SK-N-SH treated with all-trans-retinoic acid at 6 μM for 48 hours (cell line): ENCODE results near the gene PLCL2.
"Not testable (repeated sequence)": the region's sequence is repeated elsewhere in the genome, so short reads cannot be mapped to it uniquely, and the experiment has no call there.

Experiments used
- ATAC-seq: fragments of 200-7000 bp; cut with Tn5 transposase; 3 replicates; pipeline ENCODE4 v1.9.1; 2020; ENCODE audit warnings: mild to moderate bottlenecking, moderate library complexity
- ARNTL ChIP-seq: fragments of 450-650 bp; formaldehyde crosslinking; IDR thresholded peaks from 2 replicates; pipeline ENCODE4 v1.5.0; 2020; ENCODE audit warnings: low read depth, mild to moderate bottlenecking, moderate library complexity, borderline replicate concordance
- BACH2 ChIP-seq: fragments of 250-450 bp; sonication (Bioruptor Pico); IDR thresholded peaks from 2 replicates; pipeline ENCODE4 v1.9.0; 2021; ENCODE audit warnings: mild to moderate bottlenecking, borderline replicate concordance
- CSDC2 ChIP-seq: fragments of 250-450 bp; sonication (Bioruptor Pico); IDR thresholded peaks from 2 replicates; pipeline ENCODE4 v1.5.0; 2020; ENCODE audit warnings: mild to moderate bottlenecking, moderate library complexity
- CSRNP3 ChIP-seq: fragments of 250-450 bp; sonication (Bioruptor Pico); IDR thresholded peaks from 2 replicates; pipeline ENCODE4 v1.5.1; 2021; ENCODE audit warnings: mild to moderate bottlenecking, moderate library complexity
- GLIS3 ChIP-seq: fragments of 250-450 bp; sonication (Bioruptor Pico); IDR thresholded peaks from 2 replicates; pipeline ENCODE4 v1.5.0; 2020; ENCODE audit warnings: mild to moderate bottlenecking, moderate library complexity
- ISL1 ChIP-seq: fragments of 250-450 bp; sonication (Bioruptor Pico); IDR thresholded peaks from 2 replicates; pipeline ENCODE4 v2.1.2; 2022; ENCODE audit warnings: mild to moderate bottlenecking, moderate library complexity
- OSR1 ChIP-seq: fragments of 250-450 bp; sonication (Bioruptor Pico); IDR thresholded peaks from 2 replicates; pipeline ENCODE4 v1.8.0; 2022; ENCODE audit warnings: moderate library complexity, mild to moderate bottlenecking, inconsistent platforms
- PPARA ChIP-seq: fragments of 250-450 bp; sonication (Bioruptor Pico); IDR thresholded peaks from 2 replicates; pipeline ENCODE4 v1.5.0; 2020; ENCODE audit warnings: mild to moderate bottlenecking, borderline replicate concordance
- SNAI2 ChIP-seq: fragments of 250-450 bp; sonication (Bioruptor Pico); IDR thresholded peaks from 2 replicates; pipeline ENCODE4 v1.5.0; 2020; ENCODE audit warnings: mild to moderate bottlenecking, moderate library complexity
- TCF4 ChIP-seq: fragments of 250-450 bp; sonication (Bioruptor Pico); IDR thresholded peaks from 2 replicates; pipeline ENCODE4 v1.8.0; 2021; ENCODE audit warnings: mild to moderate bottlenecking, moderate library complexity, borderline replicate concordance
- TOX ChIP-seq: fragments of 250-450 bp; sonication (Bioruptor Pico); IDR thresholded peaks from 2 replicates; pipeline ENCODE4 v1.8.0; 2021; ENCODE audit warnings: mild to moderate bottlenecking, moderate library complexity, borderline replicate concordance
- ZC3H10 ChIP-seq: fragments of 250-450 bp; sonication (Bioruptor Pico); IDR thresholded peaks from 2 replicates; pipeline ENCODE4 v1.5.1; 2021; ENCODE audit warnings: mild to moderate bottlenecking, moderate library complexity
- ZFP3 ChIP-seq: fragments of 250-450 bp; sonication (Bioruptor Pico); IDR thresholded peaks from 2 replicates; pipeline ENCODE4 v1.5.0; 2020; ENCODE audit warnings: mild to moderate bottlenecking, moderate library complexity
- ZFP30 ChIP-seq: fragments of 450-650 bp; formaldehyde crosslinking; IDR thresholded peaks from 2 replicates; pipeline ENCODE4 v1.5.0; 2022; ENCODE audit warnings: mild to moderate bottlenecking, moderate library complexity
- ZNF565 ChIP-seq: fragments of 450-650 bp; formaldehyde crosslinking; conservative IDR thresholded peaks from 2 replicates; pipeline ENCODE4 v1.5.0; 2020; ENCODE audit warnings: low read depth, mild to moderate bottlenecking, moderate library complexity
- ZNF70 ChIP-seq: fragments of 450-650 bp; formaldehyde crosslinking; IDR thresholded peaks from 2 replicates; pipeline ENCODE4 v1.5.0; 2020; ENCODE audit warnings: mild to moderate bottlenecking, moderate library complexity
- TF ChIP-seq, protein P1 (sequence below): fragments of 250-450 bp; sonication (Bioruptor Pico); IDR thresholded peaks from 2 replicates; pipeline ENCODE4 v1.8.0; 2021; ENCODE audit warnings: low read depth, mild to moderate bottlenecking, moderate library complexity, borderline replicate concordance
- TF ChIP-seq, protein P2 (sequence below): fragments of 250-450 bp; sonication (Bioruptor Pico); IDR thresholded peaks from 2 replicates; pipeline ENCODE4 v1.8.0; 2020; ENCODE audit warnings: mild to moderate bottlenecking, moderate library complexity, borderline replicate concordance
- TF ChIP-seq, protein P3 (sequence below): fragments of 250-450 bp; sonication (Bioruptor Pico); IDR thresholded peaks from 2 replicates; pipeline ENCODE4 v1.5.0; 2020; ENCODE audit warnings: mild to moderate bottlenecking, moderate library complexity

Gene PLCL2

GRCh38 chr3:16950845-16951244 lies 66.1 kb downstream of the PLCL2 start:
- TF ChIP-seq, protein P1, sequence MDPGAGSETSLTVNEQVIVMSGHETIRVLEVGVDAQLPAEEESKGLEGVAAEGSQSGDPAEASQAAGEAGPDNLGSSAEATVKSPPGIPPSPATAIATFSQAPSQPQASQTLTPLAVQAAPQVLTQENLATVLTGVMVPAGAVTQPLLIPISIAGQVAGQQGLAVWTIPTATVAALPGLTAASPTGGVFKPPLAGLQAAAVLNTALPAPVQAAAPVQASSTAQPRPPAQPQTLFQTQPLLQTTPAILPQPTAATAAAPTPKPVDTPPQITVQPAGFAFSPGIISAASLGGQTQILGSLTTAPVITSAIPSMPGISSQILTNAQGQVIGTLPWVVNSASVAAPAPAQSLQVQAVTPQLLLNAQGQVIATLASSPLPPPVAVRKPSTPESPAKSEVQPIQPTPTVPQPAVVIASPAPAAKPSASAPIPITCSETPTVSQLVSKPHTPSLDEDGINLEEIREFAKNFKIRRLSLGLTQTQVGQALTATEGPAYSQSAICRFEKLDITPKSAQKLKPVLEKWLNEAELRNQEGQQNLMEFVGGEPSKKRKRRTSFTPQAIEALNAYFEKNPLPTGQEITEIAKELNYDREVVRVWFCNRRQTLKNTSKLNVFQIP, result no peak
- TF ChIP-seq TCF4 (CRISPR knock-in tag) (no peak), CSRNP3 (no peak), ZNF70 (CRISPR knock-in tag) (no peak), ZFP3 (no peak), CSDC2 (CRISPR knock-in tag) (no peak), ZFP30 (CRISPR knock-in tag) (no peak), SNAI2 (CRISPR knock-in tag) (no peak), OSR1 (CRISPR knock-in tag) (no peak), PPARA (CRISPR knock-in tag) (no peak), ZC3H10 (CRISPR knock-in tag) (no peak), BACH2 (CRISPR knock-in tag) (no peak), TOX (CRISPR knock-in tag) (no peak), ISL1 (no peak), ARNTL (CRISPR knock-in tag) (no peak)
- TF ChIP-seq, protein P2, sequence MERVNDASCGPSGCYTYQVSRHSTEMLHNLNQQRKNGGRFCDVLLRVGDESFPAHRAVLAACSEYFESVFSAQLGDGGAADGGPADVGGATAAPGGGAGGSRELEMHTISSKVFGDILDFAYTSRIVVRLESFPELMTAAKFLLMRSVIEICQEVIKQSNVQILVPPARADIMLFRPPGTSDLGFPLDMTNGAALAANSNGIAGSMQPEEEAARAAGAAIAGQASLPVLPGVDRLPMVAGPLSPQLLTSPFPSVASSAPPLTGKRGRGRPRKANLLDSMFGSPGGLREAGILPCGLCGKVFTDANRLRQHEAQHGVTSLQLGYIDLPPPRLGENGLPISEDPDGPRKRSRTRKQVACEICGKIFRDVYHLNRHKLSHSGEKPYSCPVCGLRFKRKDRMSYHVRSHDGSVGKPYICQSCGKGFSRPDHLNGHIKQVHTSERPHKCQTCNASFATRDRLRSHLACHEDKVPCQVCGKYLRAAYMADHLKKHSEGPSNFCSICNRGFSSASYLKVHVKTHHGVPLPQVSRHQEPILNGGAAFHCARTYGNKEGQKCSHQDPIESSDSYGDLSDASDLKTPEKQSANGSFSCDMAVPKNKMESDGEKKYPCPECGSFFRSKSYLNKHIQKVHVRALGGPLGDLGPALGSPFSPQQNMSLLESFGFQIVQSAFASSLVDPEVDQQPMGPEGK (CRISPR knock-in tag), result no peak
- TF ChIP-seq, protein P3, sequence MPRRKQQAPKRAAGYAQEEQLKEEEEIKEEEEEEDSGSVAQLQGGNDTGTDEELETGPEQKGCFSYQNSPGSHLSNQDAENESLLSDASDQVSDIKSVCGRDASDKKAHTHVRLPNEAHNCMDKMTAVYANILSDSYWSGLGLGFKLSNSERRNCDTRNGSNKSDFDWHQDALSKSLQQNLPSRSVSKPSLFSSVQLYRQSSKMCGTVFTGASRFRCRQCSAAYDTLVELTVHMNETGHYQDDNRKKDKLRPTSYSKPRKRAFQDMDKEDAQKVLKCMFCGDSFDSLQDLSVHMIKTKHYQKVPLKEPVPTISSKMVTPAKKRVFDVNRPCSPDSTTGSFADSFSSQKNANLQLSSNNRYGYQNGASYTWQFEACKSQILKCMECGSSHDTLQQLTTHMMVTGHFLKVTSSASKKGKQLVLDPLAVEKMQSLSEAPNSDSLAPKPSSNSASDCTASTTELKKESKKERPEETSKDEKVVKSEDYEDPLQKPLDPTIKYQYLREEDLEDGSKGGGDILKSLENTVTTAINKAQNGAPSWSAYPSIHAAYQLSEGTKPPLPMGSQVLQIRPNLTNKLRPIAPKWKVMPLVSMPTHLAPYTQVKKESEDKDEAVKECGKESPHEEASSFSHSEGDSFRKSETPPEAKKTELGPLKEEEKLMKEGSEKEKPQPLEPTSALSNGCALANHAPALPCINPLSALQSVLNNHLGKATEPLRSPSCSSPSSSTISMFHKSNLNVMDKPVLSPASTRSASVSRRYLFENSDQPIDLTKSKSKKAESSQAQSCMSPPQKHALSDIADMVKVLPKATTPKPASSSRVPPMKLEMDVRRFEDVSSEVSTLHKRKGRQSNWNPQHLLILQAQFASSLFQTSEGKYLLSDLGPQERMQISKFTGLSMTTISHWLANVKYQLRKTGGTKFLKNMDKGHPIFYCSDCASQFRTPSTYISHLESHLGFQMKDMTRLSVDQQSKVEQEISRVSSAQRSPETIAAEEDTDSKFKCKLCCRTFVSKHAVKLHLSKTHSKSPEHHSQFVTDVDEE (CRISPR knock-in tag), result no peak
- ATAC-seq, result no peak

- ATAC-seq, result not testable (repeated sequence)
These were observed 73.1 kb downstream of the PLCL2 start for GRCh38 chr3:16957852-16958251.

DNA sequence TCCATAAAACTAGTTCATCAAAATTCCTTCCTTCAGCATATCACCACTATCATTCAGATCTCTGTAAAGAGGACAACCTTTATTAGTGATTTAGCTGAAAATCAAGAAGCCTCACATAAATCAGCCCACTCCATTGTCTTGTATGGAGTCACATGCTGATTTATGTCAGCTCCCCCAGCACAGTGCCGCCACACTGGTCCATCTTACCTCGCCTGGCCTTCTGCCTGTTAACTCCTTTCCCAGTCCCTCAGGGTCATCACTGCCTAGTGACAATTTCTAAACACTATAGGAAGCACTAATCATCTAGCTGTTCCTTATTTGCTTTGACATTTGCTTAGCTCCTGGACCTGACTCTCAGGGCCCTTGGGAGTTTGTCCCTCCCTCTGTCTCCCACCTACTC lies 75.4 kb downstream of the PLCL2 start:
- no peak for ATAC-seq

More for the DNA sequence above, 75.4 kb downstream of the PLCL2 start:
- TF ChIP-seq GLIS3 (CRISPR knock-in tag), result no peak
- no peak for TF ChIP-seq ARNTL (CRISPR knock-in tag)
- TF ChIP-seq BACH2 (CRISPR knock-in tag), result no peak
- no peak for TF ChIP-seq ISL1
- TF ChIP-seq TCF4 (CRISPR knock-in tag), result no peak
- TF ChIP-seq CSRNP3, result no peak
- no peak for TF ChIP-seq ZNF565 (CRISPR knock-in tag)
- TF ChIP-seq OSR1 (CRISPR knock-in tag), result no peak
- TF ChIP-seq CSDC2 (CRISPR knock-in tag), result no peak
- no peak for TF ChIP-seq ZNF70 (CRISPR knock-in tag)
- TF ChIP-seq, protein P1, result no peak
- no peak for TF ChIP-seq TOX (CRISPR knock-in tag)
